Natural killer cell treated with Interleukin-12 subunit alpha and Interleukin-12 subunit beta and Interleukin-15 and Interleukin-18, amount 100 ng/mL, for 72 hours (primary cell): ENCODE measurements around the gene GYPC. TPM values are rescaled to one million over a fixed set of nuclear protein-coding genes. Genes with fewer than 3 reads are reported as not detected.

Experiments used
- ATAC-seq, 2 donors: fragments of 150-1000 bp; cut with Tn5 transposase in 1 of 2; sonication (Bioruptor Pico), chemical (Tn5 transposase) in 1 of 2; 2 replicates each; pipeline ENCODE4 v1.10.0; 2021
- DNase-seq: peaks from one replicate; pipeline ENCODE4 v3.0.0; 2022; ENCODE audit warnings: low spot score
- H3K27ac Mint-ChIP-seq, 2 donors: 1 replicate in 1 of 2; 2 replicates in 1 of 2; pipeline ENCODE4 v1.8.0; 2022; ENCODE audit warnings: mixed read lengths in 2 of 2, mild to moderate bottlenecking in 1 of 2, moderate library complexity in 1 of 2
- H3K27me3 Mint-ChIP-seq, 2 donors: 1 replicate in 1 of 2; 2 replicates in 1 of 2; pipeline ENCODE4 v1.8.0; 2022; ENCODE audit warnings: mixed read lengths in 2 of 2
- H3K36me3 Mint-ChIP-seq: one replicate; pipeline ENCODE4 v1.8.0; 2022; ENCODE audit warnings: mixed read lengths
- H3K4me1 Mint-ChIP-seq, 2 donors: 1 replicate in 1 of 2; 2 replicates in 1 of 2; pipeline ENCODE4 v1.8.0; 2022; ENCODE audit warnings: low read depth in 2 of 2, mixed read lengths in 2 of 2, mild to moderate bottlenecking in 1 of 2
- H3K4me3 Mint-ChIP-seq: one replicate; pipeline ENCODE4 v1.8.0; 2022; ENCODE audit warnings: mixed read lengths
- H3K9me3 Mint-ChIP-seq: 2 replicates; pipeline ENCODE4 v1.8.0; 2022; ENCODE audit warnings: mixed read lengths
- total RNA-seq, 2 donors: library from RNA; stranded (reverse); gene quantifications; one replicate each; pipeline ENCODE4 v1.2.3, GENCODE V29; 2022

The GYPC gene
- total RNA-seq, 2 donors from 2014 or later, result 44.2 to 56.9 TPM

DNA sequence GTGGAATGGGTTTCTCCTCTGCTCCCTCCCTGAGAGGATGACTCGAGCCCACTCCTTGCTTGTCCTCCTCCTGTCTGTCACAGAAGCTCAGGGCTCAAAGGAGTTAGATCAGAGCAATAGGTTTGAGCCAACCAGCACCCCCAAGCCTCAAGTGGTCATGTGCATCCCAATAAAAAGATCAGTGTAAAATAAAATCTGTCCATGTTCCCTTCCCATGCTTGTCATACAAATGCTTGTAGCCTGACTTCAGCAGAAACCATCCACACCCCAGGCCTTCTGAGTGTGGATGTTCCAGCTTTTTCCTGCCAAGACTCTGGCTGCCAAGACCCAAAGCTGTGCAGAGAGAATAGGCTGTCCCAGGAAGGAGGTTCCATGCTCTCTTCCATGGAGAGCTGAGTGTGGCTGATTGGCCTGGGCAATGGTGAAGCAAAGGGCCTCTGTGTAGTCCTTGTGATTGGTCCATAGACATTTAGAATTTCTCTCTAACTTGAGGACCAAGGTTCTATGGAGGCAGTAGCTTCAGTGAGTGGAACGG, 67.4 kb downstream of the GYPC start:
- H3K27ac Mint-ChIP-seq, result no peak overlapping the region
- ATAC-seq (no peak), DNase-seq (no peak)
- H3K4me3 Mint-ChIP-seq, result no peak overlapping the region
- peaks cover 5% of the 10 kb centered on the region for H3K9me3 Mint-ChIP-seq
- peaks cover 14 to 25% of the 10 kb centered on the region in 2 donors for H3K27me3 Mint-ChIP-seq
- peaks cover 22% of the 10 kb centered on the region for H3K36me3 Mint-ChIP-seq
- H3K4me1 Mint-ChIP-seq, result no peaks in the 10 kb centered on the region

DNA sequence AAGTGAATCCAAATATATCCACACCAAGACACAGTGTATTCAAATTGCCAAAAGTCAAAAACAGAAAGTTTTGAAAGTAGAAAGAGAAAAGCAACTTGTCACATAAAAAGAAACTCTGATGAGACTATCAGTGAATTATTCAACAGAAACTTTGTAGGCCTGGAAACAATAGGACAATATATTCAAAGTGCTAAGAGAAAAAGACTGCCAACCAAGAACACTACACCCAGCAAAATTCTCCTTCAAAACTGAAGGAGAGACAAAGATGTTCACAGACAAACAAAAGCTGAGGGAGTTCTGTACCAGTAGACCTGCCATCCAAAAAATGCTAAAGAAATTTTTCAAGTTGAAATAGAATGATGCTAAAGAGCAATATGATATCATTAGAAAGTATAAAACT, 69.6 kb downstream of the GYPC start:
- Mint-ChIP-seq H3K4me1 (no peaks in the 10 kb centered on the region), H3K9me3 (peaks cover 5% of the 10 kb centered on the region), H3K27ac (no peak overlapping the region), H3K27me3 (peaks cover 14 to 25% of the 10 kb centered on the region in 2 donors), H3K4me3 (no peak overlapping the region), H3K36me3 (peaks cover 22% of the 10 kb centered on the region)
- ATAC-seq (no peak), DNase-seq (no peak)

DNA sequence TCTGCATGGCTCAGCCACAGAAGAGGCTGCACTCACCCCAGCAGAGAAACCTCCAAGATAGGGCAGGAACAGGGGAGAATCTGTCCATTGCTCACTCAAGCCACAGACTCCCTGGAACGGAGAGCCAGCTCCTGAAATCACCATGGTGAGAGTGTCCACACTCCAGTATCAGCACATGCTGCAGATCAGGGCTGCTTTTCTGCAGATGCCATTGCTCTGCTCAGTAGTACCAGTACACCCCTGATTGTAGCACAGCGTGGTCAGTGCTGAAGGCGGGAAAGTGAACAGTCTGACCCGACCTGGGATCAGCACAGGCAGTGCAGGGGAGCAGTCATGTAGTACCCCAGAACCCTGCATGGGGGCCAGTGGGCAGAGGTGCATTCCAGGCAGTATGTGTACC, 73.9 kb downstream of the GYPC start:
- H3K9me3 Mint-ChIP-seq, result peaks cover 5% of the 10 kb centered on the region
- no peak overlapping the region for H3K27ac Mint-ChIP-seq
- no peaks in the 10 kb centered on the region for H3K4me1 Mint-ChIP-seq
- peak; percentile 31 to 48 for ATAC-seq
- no peak for DNase-seq
- peaks cover 24 to 35% of the 10 kb centered on the region in 2 donors for H3K27me3 Mint-ChIP-seq
- H3K4me3 Mint-ChIP-seq, result no peak overlapping the region
- H3K36me3 Mint-ChIP-seq, result peaks cover 22% of the 10 kb centered on the region

DNA sequence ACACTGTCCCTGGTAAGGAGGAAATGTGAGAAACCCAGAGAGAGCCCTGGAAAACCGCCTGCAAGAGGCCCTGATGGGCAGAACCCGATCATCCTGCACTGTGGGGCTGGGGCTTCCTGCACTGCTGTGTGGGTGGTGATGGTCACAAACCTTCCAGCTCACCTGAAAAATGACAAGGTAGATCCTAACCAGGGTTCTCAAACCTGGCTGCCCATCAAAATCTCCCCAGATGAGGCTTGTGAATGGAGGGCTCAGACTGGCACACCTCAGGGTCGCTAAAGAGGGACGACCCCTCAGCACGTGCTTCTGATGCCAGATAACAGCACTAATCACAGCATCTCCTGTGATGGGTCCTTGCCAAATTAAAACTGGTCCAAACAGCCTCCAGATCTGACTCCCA, 74.7 kb downstream of the GYPC start:
- no peak overlapping the region for H3K4me3 Mint-ChIP-seq
- DNase-seq (no peak), ATAC-seq (no peak)
- H3K9me3 Mint-ChIP-seq, result no peaks in the 10 kb centered on the region
- H3K36me3 Mint-ChIP-seq, result peaks cover 15% of the 10 kb centered on the region
- no peak overlapping the region for H3K27ac Mint-ChIP-seq
- H3K27me3 Mint-ChIP-seq, result peaks cover 18 to 35% of the 10 kb centered on the region in 2 donors
- peaks cover 0 to under 1% of the 10 kb centered on the region in 2 donors for H3K4me1 Mint-ChIP-seq

DNA sequence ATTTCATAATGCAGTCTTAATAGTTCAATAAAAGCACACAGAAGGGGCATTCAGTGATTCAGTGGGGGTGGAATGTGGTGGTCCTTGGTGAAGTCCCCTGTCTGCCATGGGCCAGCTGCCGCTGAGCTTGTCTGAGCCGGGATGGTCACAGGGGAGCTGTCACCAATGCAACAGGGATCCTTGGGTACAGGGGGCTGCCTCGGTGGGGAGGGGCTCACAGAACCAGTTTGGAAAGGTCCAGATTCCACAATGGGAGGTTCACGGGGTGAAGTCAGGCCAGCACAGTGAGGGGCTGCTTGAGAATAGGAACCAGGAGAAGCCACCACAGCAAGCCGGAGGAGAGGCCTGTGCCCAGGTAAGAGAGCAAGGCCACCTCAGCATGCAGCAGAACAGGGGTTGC, 75.4 kb downstream of the GYPC start:
- Mint-ChIP-seq H3K27ac (no peak overlapping the region), H3K4me3 (no peak overlapping the region), H3K27me3 (peaks cover 14 to 37% of the 10 kb centered on the region in 2 donors), H3K4me1 (peaks cover 5 to 7% of the 10 kb centered on the region in 2 donors), H3K9me3 (no peaks in the 10 kb centered on the region), H3K36me3 (peaks cover 9% of the 10 kb centered on the region)
- ATAC-seq, result peak in 1 of 2 donors; percentile 11
- no peak for DNase-seq

DNA sequence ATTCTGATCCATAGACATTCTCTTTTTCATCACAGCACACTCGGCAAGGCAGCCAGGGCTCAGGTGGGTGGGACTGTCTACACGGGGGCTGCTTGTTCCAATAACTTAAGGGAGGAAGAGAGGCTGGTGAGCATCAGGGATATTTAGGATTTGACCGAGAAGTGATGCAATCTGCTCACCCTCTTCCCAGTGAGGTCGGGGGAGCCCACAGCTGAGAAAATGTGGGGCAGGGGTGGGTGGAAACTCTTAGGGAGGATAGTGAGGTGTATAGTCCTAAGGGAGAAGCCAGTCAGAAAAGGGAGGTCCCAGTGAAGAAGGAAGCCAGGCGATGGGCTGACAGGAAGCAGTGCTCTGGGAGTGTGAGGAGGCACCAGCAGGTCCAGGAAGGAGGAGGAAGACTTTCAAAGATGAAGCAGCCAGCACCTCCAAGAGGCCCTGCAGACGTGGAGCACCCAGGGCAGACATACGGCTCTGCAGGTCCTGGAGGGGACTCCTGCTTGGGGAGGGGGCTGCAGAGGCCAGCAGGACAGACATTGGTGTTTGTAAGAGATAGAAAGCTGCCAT, 76.8 kb downstream of the GYPC start:
- ATAC-seq, result no peak
- peaks cover 15 to 36% of the 10 kb centered on the region in 2 donors for H3K27me3 Mint-ChIP-seq
- DNase-seq, result no peak
- peaks cover 12 to 16% of the 10 kb centered on the region in 2 donors for H3K4me1 Mint-ChIP-seq
- H3K4me3 Mint-ChIP-seq, result no peak overlapping the region
- H3K36me3 Mint-ChIP-seq, result no peaks in the 10 kb centered on the region
- peak overlapping the region in 1 of 2 donors; percentile 10 for H3K27ac Mint-ChIP-seq
- H3K9me3 Mint-ChIP-seq, result no peaks in the 10 kb centered on the region

DNA sequence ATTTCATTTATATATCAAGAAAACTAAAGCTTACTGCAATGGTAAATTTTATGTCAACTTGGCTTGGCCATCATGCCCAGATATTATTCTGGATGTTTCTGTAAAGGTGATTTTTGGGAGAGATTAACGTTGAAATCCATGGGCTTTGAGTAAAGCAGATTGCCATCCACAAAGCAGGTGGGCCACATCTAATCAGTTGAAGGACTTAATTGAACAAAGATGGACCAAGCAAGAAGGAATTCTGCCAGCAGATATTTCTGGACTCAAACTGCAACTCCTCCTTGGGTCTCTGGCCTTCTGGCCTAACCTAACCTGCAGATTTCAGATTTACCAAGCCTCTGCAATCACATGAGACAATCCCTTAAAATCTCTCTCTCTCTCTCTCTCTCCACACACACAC, 77.8 kb downstream of the GYPC start:
- ATAC-seq (no peak), DNase-seq (no peak)
- Mint-ChIP-seq H3K36me3 (no peaks in the 10 kb centered on the region), H3K4me3 (no peak overlapping the region), H3K27ac (no peak overlapping the region), H3K9me3 (no peaks in the 10 kb centered on the region), H3K4me1 (peaks cover 12 to 16% of the 10 kb centered on the region in 2 donors), H3K27me3 (peaks cover 15 to 41% of the 10 kb centered on the region in 2 donors)

DNA sequence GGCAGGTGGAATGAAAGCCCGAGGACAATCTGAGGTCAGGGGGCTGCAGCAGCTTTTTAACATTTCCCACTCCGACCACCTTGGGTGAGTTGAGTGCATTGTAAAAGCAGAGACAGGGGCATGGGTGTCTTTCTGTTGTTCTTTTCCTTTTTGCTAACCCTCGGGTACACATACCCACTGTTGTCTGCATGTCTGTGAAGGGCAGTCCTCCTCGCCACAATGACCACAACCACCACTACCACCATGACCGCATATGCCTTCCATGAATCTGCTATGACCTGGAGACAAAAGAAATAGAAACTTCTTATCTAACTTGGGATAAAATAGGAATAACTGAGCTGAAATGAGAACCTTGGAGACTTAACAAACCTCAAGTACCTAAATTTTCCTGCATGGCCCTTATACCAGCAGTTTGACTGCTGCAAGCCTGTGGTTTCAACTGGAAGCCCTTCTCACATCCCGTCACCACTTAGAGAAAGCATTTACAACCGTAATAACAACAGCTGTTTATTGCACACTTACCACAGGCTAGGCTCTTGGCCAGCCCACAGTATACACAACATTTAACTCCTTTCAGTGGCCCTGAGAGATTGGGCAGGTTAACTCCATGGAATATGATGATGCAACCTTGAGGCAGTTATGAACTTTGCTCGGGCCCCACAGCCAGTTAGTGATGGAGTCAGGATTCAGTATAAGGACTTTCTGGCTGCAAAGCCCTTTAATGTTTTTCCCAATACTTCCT, 80.3 kb downstream of the GYPC start:
- H3K27ac Mint-ChIP-seq, result no peak overlapping the region
- no peaks in the 10 kb centered on the region for H3K36me3 Mint-ChIP-seq
- peaks cover 12 to 16% of the 10 kb centered on the region in 2 donors for H3K4me1 Mint-ChIP-seq
- no peaks in the 10 kb centered on the region for H3K9me3 Mint-ChIP-seq
- H3K27me3 Mint-ChIP-seq, result peaks cover 15 to 42% of the 10 kb centered on the region in 2 donors
- DNase-seq (no peak), ATAC-seq (peak in 1 of 2 donors; percentile 56)
- H3K4me3 Mint-ChIP-seq, result peak overlapping the region; percentile 48

DNA sequence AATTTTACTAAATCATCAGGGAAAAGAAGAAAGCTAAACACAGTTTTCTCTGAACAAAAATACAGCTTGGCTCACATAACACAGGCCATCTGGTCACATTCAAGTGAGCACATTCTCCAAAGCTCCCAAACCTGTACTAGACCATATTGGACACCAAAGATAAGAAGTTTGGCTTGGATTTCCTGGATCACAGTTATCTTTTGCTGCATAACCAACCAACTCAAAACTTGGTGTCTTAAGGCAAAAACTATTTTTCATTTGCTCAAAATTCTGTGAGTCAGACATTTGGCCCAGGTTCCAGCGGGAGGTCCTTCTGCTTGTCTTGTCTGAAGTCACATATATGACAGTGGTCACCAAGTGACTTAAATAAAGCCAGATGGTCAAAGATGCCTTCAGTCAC, 83.2 kb downstream of the GYPC start:
- Mint-ChIP-seq H3K27ac (no peak overlapping the region), H3K27me3 (peaks cover 23 to 30% of the 10 kb centered on the region in 2 donors), H3K36me3 (no peaks in the 10 kb centered on the region), H3K4me1 (peaks cover 12 to 16% of the 10 kb centered on the region in 2 donors), H3K9me3 (no peaks in the 10 kb centered on the region), H3K4me3 (no peak overlapping the region)
- DNase-seq (no peak), ATAC-seq (no peak)

DNA sequence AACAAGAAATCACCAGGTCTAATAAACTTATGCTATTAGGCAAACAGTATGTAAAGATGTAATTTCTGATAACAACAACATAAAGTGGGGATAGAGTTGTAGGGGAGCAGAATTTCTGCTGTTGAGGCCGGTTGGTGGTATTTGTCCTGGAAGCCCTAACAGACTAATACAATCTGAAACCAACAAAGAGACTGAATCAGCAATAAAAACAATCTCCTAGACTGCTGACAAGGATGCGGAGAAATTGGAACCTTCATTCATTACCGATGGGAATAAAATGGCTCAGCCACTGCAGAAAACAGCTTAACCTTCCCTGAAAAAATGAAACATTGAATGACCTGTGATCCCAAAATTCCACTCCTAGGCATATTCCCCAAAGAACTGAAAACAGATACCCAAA, 88.7 kb downstream of the GYPC start:
- DNase-seq (no peak), ATAC-seq (no peak)
- no peak overlapping the region for H3K27ac Mint-ChIP-seq
- H3K4me1 Mint-ChIP-seq, result no peaks in the 10 kb centered on the region
- no peaks in the 10 kb centered on the region for H3K9me3 Mint-ChIP-seq
- H3K27me3 Mint-ChIP-seq, result peaks cover 7% of the 10 kb centered on the region in 2 donors
- H3K36me3 Mint-ChIP-seq, result no peaks in the 10 kb centered on the region
- no peak overlapping the region for H3K4me3 Mint-ChIP-seq

Other genes starting within 250 kb of the GYPC start
- gene TEX51, start 242.7 kb downstream of the GYPC start, total RNA-seq, result not detected